GM18508 (cell line): ENCODE results near the gene R3HDML.
"Not testable (repeated sequence)": the region's sequence is repeated elsewhere in the genome, so short reads cannot be mapped to it uniquely, and the experiment has no call there.

Source experiments
- ATAC-seq: cut with Tn5 transposase; IDR thresholded peaks from one replicate; pipeline ENCODE4 v1.9.1; 2021; ENCODE audit warnings: moderate number of reproducible peaks; ENCODE audit not compliant: insufficient read depth, unreplicated experiment

The R3HDML gene

DNA sequence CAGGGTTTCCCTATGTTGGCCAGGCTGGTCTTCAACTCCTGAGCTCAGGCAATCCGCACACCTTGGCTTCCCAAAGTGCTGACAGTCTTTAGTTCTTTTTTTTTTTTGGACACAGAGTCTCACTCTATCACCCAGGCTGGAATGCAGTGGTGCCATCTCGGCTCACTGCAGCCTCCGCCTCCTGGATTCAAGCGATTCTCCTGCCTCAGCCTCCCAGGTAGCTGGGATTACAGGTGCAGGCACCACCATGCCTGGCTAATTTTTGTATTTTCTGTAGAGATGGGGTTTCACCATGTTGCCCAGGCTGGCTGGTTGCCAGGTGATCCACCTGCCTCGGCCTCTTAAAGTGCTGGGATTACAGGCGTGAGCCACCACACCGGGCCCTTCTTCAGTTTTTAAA is 9.1 kb upstream of the R3HDML start:
- not testable (repeated sequence) for ATAC-seq

GRCh38 chr20:44328428-44328827 is 8.4 kb upstream of the R3HDML start:
- ATAC-seq = no peak

GRCh38 chr20:44331201-44331600 is 5.6 kb upstream of the R3HDML start:
- ATAC-seq = no peak

GRCh38 chr20:44334306-44334705 is 2.5 kb upstream of the R3HDML start:
- no peak for ATAC-seq

GRCh38 chr20:44334709-44335108 is 2.1 kb upstream of the R3HDML start:
- ATAC-seq = no peak

- ATAC-seq = no peak
Observed at GRCh38 chr20:44335675-44336074, 1.2 kb upstream of the R3HDML start.

DNA sequence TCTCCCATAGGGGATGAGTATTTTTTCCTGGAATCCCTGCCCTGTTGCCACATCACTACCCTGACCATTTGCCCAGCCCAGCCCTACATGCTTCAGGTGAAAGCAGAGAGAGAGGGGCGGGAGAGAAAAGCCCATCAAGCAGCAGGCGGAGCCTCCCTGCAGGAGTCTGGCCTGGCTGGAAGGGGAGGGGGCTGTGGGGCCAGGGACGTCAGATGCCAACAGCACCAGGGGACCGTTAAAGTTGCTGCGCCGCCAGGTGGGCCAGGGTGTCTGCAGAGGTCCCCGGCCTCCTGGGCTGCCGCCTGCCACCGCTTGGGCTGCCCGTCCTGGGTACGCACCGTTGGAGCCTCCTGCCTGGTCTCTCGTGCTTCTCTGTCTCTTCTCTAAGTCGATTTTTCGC is 757 bp upstream of the R3HDML start:
- no peak for ATAC-seq

GRCh38 chr20:44342248-44342647 is 5.4 kb downstream of the R3HDML start:
- ATAC-seq = no peak

DNA sequence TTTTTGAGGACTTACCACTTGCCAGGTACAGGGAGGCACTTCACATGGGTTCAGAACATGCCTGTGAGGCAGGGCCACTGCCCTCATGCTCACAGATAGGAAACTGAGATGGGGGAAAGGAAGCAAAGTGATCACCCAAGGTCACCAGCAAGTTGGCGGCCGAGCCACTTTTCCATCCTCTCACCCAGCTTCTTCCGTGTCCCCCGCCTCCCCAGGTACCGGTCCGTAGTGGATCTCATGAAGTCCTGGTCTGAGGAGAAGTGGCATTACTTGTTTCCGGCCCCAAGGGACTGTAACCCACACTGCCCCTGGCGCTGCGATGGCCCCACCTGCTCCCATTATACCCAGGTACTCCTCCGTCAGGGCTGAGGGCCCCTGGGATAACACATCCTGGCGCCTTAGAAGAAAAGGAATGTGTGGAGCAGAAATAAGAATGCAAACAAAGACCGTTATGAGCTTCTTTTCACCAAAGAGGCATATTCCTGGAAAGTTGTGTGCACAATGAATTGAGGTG is 6.4 kb downstream of the R3HDML start:
- ATAC-seq = no peak

DNA sequence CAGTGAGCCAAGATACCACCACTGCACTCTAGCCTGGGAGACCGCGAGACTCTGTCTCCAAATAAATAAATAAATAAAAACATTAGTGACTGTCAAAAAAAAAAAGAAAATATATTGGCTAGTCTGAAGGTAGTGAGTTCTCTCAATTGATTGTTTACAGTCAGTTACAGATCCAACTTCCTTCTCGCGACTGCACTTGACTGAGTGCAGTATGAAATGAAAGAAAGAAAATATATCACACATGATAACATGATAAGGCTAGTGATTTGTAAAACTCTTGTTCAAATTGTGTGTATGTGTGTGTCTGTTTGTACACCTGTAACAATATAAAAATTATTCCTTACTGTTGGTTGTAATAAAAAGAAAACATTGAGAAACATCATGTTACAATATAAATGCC is 7.9 kb downstream of the R3HDML start:
- ATAC-seq = no peak

DNA sequence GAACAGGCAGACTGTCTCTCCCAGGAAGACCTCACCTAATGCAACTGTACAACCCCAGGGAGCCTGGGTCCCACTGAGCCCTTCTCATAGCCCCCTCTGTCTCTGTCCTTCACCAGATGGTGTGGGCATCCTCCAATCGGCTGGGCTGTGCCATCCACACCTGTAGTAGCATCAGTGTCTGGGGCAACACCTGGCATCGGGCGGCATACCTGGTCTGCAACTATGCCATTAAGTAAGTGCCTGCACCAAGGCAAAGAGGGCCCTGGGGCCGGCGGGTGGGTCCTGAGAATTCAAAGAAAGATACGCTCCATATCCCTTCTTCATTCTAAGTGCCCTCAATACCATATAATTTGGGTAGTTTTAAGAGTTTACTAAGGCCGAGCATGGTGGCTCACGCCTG is 8.3 kb downstream of the R3HDML start:
- ATAC-seq = no peak

GRCh38 chr20:44345941-44346340 is 9.1 kb downstream of the R3HDML start:
- not testable (repeated sequence) for ATAC-seq

GRCh38 chr20:44348168-44348659 is 11.4 kb downstream of the R3HDML start:
- ATAC-seq = no peak

DNA sequence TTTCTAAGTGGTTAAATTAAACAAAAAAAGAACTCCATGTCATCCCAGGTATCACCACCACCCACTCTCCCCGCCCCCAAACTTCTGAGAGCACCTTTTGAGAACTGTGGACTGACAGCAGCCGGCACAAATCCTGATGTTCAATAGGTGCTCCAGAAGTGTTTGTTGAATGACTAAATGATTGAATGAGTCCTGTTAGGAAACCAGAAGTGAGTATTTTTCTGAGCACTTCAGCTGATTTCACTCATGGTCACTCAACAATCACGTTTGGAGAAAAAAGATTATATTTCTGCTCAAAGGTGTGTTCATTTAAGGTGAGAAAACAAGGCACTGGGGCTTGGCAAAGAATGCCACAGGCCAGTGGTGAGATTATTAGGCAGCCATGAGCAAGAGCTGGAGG is 12.5 kb downstream of the R3HDML start:
- ATAC-seq = no peak

DNA sequence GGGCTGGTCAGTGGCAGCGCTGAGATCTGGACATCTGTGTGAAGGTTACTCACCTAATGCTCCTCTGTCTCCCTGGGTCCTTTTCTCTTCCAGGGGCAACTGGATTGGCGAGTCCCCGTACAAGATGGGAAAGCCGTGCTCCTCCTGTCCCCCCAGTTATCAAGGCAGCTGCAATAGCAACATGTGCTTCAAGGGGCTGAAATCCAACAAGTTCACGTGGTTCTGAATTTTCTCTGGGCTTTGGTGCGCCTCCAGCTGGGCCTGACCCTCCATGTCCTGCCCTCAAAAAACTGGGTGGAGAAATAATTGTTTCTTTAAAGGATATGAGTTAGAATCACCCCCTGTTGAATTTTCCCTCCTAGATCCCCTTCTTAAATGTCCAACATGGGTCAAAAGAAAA is 13.7 kb downstream of the R3HDML start:
- no peak for ATAC-seq

DNA sequence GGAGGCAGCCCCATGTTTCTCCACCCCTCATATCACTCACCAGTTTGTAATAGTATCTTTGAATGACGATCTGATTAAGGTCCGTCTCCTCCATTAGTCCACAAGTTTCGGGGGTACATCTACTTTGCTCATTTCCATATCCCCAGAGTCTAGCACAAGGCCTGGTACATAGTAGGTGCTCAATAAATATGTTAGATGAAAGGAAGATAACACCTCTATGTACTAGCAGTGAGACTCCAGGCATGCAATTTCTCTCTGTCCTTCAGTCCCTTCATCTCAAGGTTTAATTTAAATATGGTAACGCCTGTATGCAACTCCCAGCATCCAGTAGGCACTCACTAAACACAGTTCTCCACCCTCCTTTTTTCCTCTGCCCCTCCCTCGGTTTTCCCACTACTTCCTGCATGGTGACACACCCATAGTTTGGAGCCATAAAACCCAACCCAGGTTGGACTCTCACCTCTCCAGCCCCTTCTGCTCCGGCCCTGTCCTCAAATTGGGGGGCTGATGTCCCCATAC is 18.2 kb downstream of the R3HDML start:
- ATAC-seq = no peak

DNA sequence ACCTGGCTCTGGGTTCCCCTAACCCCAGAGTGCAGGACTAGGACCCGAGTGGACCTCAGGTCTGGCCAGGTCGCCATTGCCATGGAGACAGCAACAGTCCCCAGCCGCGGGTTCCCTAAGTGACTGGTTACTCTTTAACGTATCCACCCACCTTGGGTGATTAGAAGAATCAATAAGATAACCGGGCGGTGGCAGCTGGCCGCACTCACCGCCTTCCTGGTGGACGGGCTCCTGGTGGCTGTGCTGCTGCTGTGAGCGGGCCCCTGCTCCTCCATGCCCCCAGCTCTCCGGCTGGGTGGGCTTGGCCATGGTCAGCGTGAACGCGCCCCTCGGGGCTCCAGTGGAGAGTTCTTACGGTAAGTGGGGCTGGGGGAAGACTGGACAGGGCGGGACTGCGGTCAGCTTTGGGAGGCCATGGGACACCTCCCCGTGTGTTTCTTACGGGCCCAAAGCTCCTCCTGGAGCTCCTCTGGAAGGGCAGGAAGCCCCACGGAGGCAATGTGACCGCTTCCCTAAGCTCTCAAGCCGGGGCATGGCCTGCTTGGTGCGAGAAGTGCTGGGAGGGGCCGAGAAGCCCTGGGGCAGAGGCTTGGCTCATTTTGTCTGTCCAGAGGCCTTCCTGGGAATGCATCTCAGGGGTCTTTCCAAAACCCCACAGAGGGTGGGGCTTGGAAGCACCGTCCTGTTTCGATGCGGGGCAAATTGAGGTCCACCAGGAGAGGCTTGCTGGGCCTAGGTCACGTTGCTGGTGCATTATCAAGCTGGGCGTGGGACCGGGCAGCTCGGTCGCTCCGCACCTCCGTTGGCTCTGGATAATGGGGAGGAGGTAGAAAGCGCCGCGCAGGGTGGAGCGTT is 18.9 kb downstream of the R3HDML start, which contains the start of gene HNF4A:
Gene HNF4A (plus strand): TSS at position 202 of the 855 bp plus-strand sequence. CDS start 106 bp downstream, at position 308.
- no peak for ATAC-seq

- no peak for ATAC-seq
Observed at GRCh38 chr20:44356353-44356723, 19.5 kb downstream of the R3HDML start.

DNA sequence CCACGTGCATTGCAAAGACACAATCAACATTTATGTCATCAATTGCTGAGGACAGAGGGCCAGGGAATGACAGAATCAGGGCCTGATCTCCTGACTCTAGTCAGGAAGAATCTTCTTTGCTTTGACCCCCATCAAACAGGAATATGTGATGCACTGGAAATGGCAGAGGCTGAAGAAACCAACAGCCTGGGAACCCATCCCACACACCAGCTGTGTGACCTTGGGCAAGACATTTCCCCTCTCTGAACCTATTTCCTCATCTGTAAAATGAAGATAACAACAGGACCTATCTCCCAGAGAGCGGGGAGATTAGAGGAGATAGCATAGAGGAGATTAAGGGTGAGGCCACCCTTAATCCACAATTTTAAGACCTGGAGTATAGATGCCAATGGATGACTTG is 20.2 kb downstream of the R3HDML start:
- no peak for ATAC-seq

GRCh38 chr20:44357555-44358125 is 20.8 kb downstream of the R3HDML start:
- no peak for ATAC-seq

- no peak for ATAC-seq
Observed at GRCh38 chr20:44358776-44359175, 21.9 kb downstream of the R3HDML start.
